Mesenchymal stem cell (in vitro differentiated cells and primary cell): ENCODE results near the gene AK6.

Experiments
- DNase-seq: peaks from one replicate; pipeline ENCODE4 v3.0.0-alpha.2; 2013
- H2AFZ ChIP-seq: one replicate; pipeline ENCODE4 v1.6.1; 2013; ENCODE audit warnings: low read depth, mild to moderate bottlenecking, control low read depth, inconsistent platforms, low read length, moderate library complexity
- H2AK5ac ChIP-seq: 2 replicates; pipeline ENCODE4 v1.6.1; 2013; ENCODE audit warnings: low read length, moderate library complexity, mild to moderate bottlenecking, inconsistent platforms; ENCODE audit not compliant: severe bottlenecking
- H2BK120ac ChIP-seq: one replicate; pipeline ENCODE4 v1.6.1; 2013; ENCODE audit warnings: low read depth, mild to moderate bottlenecking, inconsistent platforms, low read length, moderate library complexity
- H2BK12ac ChIP-seq, 2 experiments: one replicate each; pipeline ENCODE4 v1.6.1; 2013; ENCODE audit warnings: inconsistent platforms in 2 of 2, low read length in 2 of 2, mild to moderate bottlenecking in 2 of 2, moderate library complexity in 2 of 2, control low read depth in 1 of 2
- H2BK15ac ChIP-seq: one replicate; pipeline ENCODE4 v1.6.1; 2013; ENCODE audit warnings: mild to moderate bottlenecking, low read depth, inconsistent platforms; ENCODE audit not compliant: poor library complexity, severe bottlenecking
- H2BK5ac ChIP-seq: 2 replicates; pipeline ENCODE4 v1.6.1; 2013; ENCODE audit warnings: low read depth, mild to moderate bottlenecking, low read length, control low read depth, inconsistent platforms; ENCODE audit not compliant: poor library complexity, severe bottlenecking
- H3K14ac ChIP-seq, 2 experiments: one replicate each; pipeline ENCODE4 v1.6.1; 2013; ENCODE audit warnings: inconsistent platforms in 2 of 2, low read length in 2 of 2, control low read depth in 1 of 2, mild to moderate bottlenecking in 1 of 2, moderate library complexity in 1 of 2
- H3K18ac ChIP-seq, 2 experiments: one replicate each; pipeline ENCODE4 v1.6.1; 2013; ENCODE audit warnings: inconsistent platforms in 2 of 2, low read length in 2 of 2, control low read depth in 1 of 2, low read depth in 1 of 2, mild to moderate bottlenecking in 1 of 2
- H3K23ac ChIP-seq, 2 experiments: one replicate each; pipeline ENCODE4 v1.6.1; 2013; ENCODE audit warnings: inconsistent platforms in 2 of 2, low read length in 2 of 2, mild to moderate bottlenecking in 2 of 2, moderate library complexity in 2 of 2, control low read depth in 1 of 2
- H3K27ac ChIP-seq: 2 replicates; pipeline ENCODE4 v1.5.1; 2013; ENCODE audit warnings: mild to moderate bottlenecking, moderate library complexity, low read length, control low read depth, inconsistent platforms; ENCODE audit not compliant: poor library complexity, severe bottlenecking
- H3K27me3 ChIP-seq, 2 experiments: 2 replicates each; pipeline versions ENCODE4 v1.6.1 to v1.7.0; 2013; ENCODE audit warnings: low read length in 2 of 2, mild to moderate bottlenecking in 2 of 2, moderate library complexity in 2 of 2, control low read depth in 1 of 2, inconsistent platforms in 1 of 2; ENCODE audit not compliant: control insufficient read depth in 1 of 2, insufficient read depth in 1 of 2
- H3K36me3 ChIP-seq, 2 experiments: 2 replicates each; pipeline versions ENCODE4 v1.6.1 to v1.7.0; 2013; ENCODE audit warnings: low read length in 2 of 2, control low read depth in 1 of 2, inconsistent platforms in 1 of 2, low read depth in 1 of 2, mild to moderate bottlenecking in 1 of 2; ENCODE audit not compliant: insufficient read depth in 2 of 2, control insufficient read depth in 1 of 2
- H3K4ac ChIP-seq, 2 experiments: one replicate each; pipeline ENCODE4 v1.6.1; 2013; ENCODE audit warnings: inconsistent platforms in 2 of 2, low read length in 2 of 2, mild to moderate bottlenecking in 2 of 2, moderate library complexity in 2 of 2, control low read depth in 1 of 2, low read depth in 1 of 2
- H3K4me1 ChIP-seq: 2 replicates; pipeline ENCODE4 v1.6.1; 2013; ENCODE audit warnings: low read depth, low read length, control low read depth; ENCODE audit not compliant: control insufficient read depth, insufficient read depth
- H3K4me2 ChIP-seq: 2 replicates; pipeline ENCODE4 v1.6.1; 2013; ENCODE audit warnings: low read length, mild to moderate bottlenecking, inconsistent platforms; ENCODE audit not compliant: poor library complexity, severe bottlenecking
- H3K4me3 ChIP-seq, 2 experiments: 2 replicates each; pipeline versions ENCODE4 v1.5.1 to v1.7.0; 2013; ENCODE audit warnings: low read length in 2 of 2, mild to moderate bottlenecking in 2 of 2, control low read depth in 1 of 2, low read depth in 1 of 2; ENCODE audit not compliant: insufficient read depth in 1 of 2
- H3K79me1 ChIP-seq: replicated peaks from 2 replicates; pipeline ENCODE4 v1.6.1; 2013; ENCODE audit warnings: mild to moderate bottlenecking, control low read depth, low read length, inconsistent platforms; ENCODE audit not compliant: poor library complexity, severe bottlenecking
- H3K9ac ChIP-seq: 2 replicates; pipeline ENCODE4 v1.7.0; 2013; ENCODE audit warnings: mild to moderate bottlenecking, low read length, moderate library complexity
- H3K9me3 ChIP-seq: 2 replicates; pipeline ENCODE4 v1.7.0; 2013; ENCODE audit warnings: mild to moderate bottlenecking, low read length; ENCODE audit not compliant: control insufficient read depth
- H4K8ac ChIP-seq: one replicate; pipeline ENCODE4 v1.6.1; 2013; ENCODE audit warnings: inconsistent platforms, mild to moderate bottlenecking, low read length, moderate library complexity
- H4K91ac ChIP-seq: one replicate; pipeline ENCODE4 v1.6.1; 2013; ENCODE audit warnings: mild to moderate bottlenecking, low read length, inconsistent platforms
- WGBS: methylation state at CpG from one replicate; pipeline ENCODE4 v1.1.7; 2013; ENCODE audit warnings: mixed read lengths; 5-methylcytosine and 5-hydroxymethylcytosine counted together

AK6 gene

GRCh38 chr5:69367697-69368279, 1.5 kb downstream of the AK6 start:
- Histone ChIP-seq H3K14ac (no peak overlapping the region), H3K4ac (no peak overlapping the region), H3K9ac (peak overlapping the region; percentile 100), H4K8ac (no peak overlapping the region), H4K91ac (no peak overlapping the region), H2BK15ac (no peak overlapping the region), H3K18ac (no peak overlapping the region), H3K27ac (no peak overlapping the region), H2AK5ac (peak overlapping the region; percentile 26), H3K36me3 (peaks cover 16 to 38% of the 10 kb centered on the region in 2 experiments), H2BK12ac (no peak overlapping the region), H3K4me3 (peak overlapping the region in 1 of 2 experiments; percentile 86), H2BK5ac (no peak overlapping the region), H3K9me3 (no peaks in the 10 kb centered on the region), H3K4me1 (peaks cover 4% of the 10 kb centered on the region), H3K79me1 (peaks cover 8% of the 10 kb centered on the region), H2BK120ac (no peak overlapping the region), H3K4me2 (peak overlapping the region; percentile 26), H3K23ac (no peak overlapping the region), H2AFZ (no peak overlapping the region), H3K27me3 (no peaks in the 10 kb centered on the region)
- WGBS = 91% methylated on average over 10 of the region's 11 CpGs
- peak; percentile 11 for DNase-seq

GRCh38 chr5:69364850-69365249, 4.5 kb downstream of the AK6 start:
- Histone ChIP-seq H3K4me1 (peaks cover 4% of the 10 kb centered on the region), H4K91ac (no peak overlapping the region), H3K36me3 (peaks cover 20 to 57% of the 10 kb centered on the region in 2 experiments), H3K23ac (no peak overlapping the region), H3K4me2 (no peak overlapping the region), H2BK120ac (no peak overlapping the region), H3K4me3 (no peak overlapping the region), H3K9ac (peak overlapping the region; percentile 10), H3K4ac (no peak overlapping the region), H3K27me3 (no peaks in the 10 kb centered on the region), H3K27ac (no peak overlapping the region), H2BK5ac (no peak overlapping the region), H4K8ac (no peak overlapping the region), H3K79me1 (peaks cover 7% of the 10 kb centered on the region), H2BK12ac (no peak overlapping the region), H3K18ac (no peak overlapping the region), H3K14ac (no peak overlapping the region), H2AK5ac (no peak overlapping the region), H3K9me3 (no peaks in the 10 kb centered on the region), H2BK15ac (no peak overlapping the region), H2AFZ (no peak overlapping the region)
- 83% methylated on average over 3 of the region's 3 CpGs for WGBS
- no peak for DNase-seq

GRCh38 chr5:69364414-69364813, 4.9 kb downstream of the AK6 start:
- H2AFZ ChIP-seq = no peak overlapping the region
- no peak overlapping the region for H3K4ac ChIP-seq
- WGBS = 82% methylated on average over 2 of the region's 3 CpGs
- peaks cover 8% of the 10 kb centered on the region for H3K79me1 ChIP-seq
- H3K4me2 ChIP-seq = no peak overlapping the region
- peak; percentile 49 for DNase-seq
- H3K14ac ChIP-seq = no peak overlapping the region
- H2BK12ac ChIP-seq = no peak overlapping the region
- H3K9ac ChIP-seq = peak overlapping the region; percentile 10
- no peak overlapping the region for H3K18ac ChIP-seq
- H4K8ac ChIP-seq = no peak overlapping the region
- no peak overlapping the region for H2AK5ac ChIP-seq
- H3K4me3 ChIP-seq = no peak overlapping the region
- no peak overlapping the region for H3K23ac ChIP-seq
- H4K91ac ChIP-seq = no peak overlapping the region
- no peaks in the 10 kb centered on the region for H3K27me3 ChIP-seq
- no peaks in the 10 kb centered on the region for H3K9me3 ChIP-seq
- peaks cover 4% of the 10 kb centered on the region for H3K4me1 ChIP-seq
- no peak overlapping the region for H2BK15ac ChIP-seq
- H2BK5ac ChIP-seq = no peak overlapping the region
- H3K36me3 ChIP-seq = peaks cover 20 to 62% of the 10 kb centered on the region in 2 experiments
- H3K27ac ChIP-seq = no peak overlapping the region
- no peak overlapping the region for H2BK120ac ChIP-seq

GRCh38 chr5:69360442-69360841, 8.9 kb downstream of the AK6 start:
- Histone ChIP-seq H3K9ac (no peak overlapping the region), H2BK15ac (no peak overlapping the region), H2BK5ac (no peak overlapping the region), H3K79me1 (peaks cover 17% of the 10 kb centered on the region), H3K4me3 (no peak overlapping the region), H4K91ac (no peak overlapping the region), H3K4ac (no peak overlapping the region), H4K8ac (no peak overlapping the region), H2AK5ac (no peak overlapping the region), H2BK12ac (no peak overlapping the region), H3K23ac (no peak overlapping the region), H3K18ac (no peak overlapping the region), H3K36me3 (peaks cover 16 to 70% of the 10 kb centered on the region in 2 experiments), H2BK120ac (no peak overlapping the region), H3K27ac (no peak overlapping the region), H2AFZ (no peak overlapping the region), H3K27me3 (no peaks in the 10 kb centered on the region), H3K4me1 (no peaks in the 10 kb centered on the region), H3K9me3 (no peaks in the 10 kb centered on the region), H3K4me2 (no peak overlapping the region), H3K14ac (no peak overlapping the region)
- no CpG with 5 or more reads among the region's 1 CpG for WGBS
- no peak for DNase-seq
